HEK293T (cell line): Measurements from ENCODE around the gene ANP32A.

Experiments used
- CTCF ChIA-PET: fragments of 350-600 bp; formaldehyde crosslinking; extraction: SDS; loops from one replicate; lab custom pipeline; 2021; ENCODE audit warnings: antibody characterized with exemption, inconsistent platforms; lab: Yijun Ruan, JAX
- POLR2A ChIA-PET: fragments of 350-600 bp; formaldehyde crosslinking; extraction: SDS; loops from one replicate; lab custom pipeline; 2020; ENCODE audit warnings: antibody characterized with exemption, inconsistent platforms; lab: Yijun Ruan, JAX
- DNase-seq: peaks from one replicate; pipeline ENCODE4 v3.0.0; 2012; ENCODE audit warnings: mixed read lengths; ENCODE audit errors: extremely low spot score
- BHLHE40 ChIP-seq: fragments of 450-650 bp; IDR thresholded peaks from 2 replicates; pipeline ENCODE4 v1.6.1; 2016; ENCODE audit warnings: mild to moderate bottlenecking, moderate library complexity, borderline replicate concordance
- CTBP1 ChIP-seq: fragments of 450-650 bp; IDR thresholded peaks from 2 replicates; pipeline ENCODE4 v1.6.1; 2016; ENCODE audit warnings: borderline replicate concordance
- ELF4 ChIP-seq: fragments of 450-650 bp; IDR thresholded peaks from 2 replicates; pipeline ENCODE4 v1.6.1; 2017; ENCODE audit warnings: antibody characterized with exemption
- FOXA1 ChIP-seq: fragments of 450-650 bp; IDR thresholded peaks from 2 replicates; pipeline ENCODE4 v1.6.1; 2016; ENCODE audit warnings: mild to moderate bottlenecking
- FOXK2 ChIP-seq: fragments of 450-650 bp; IDR thresholded peaks from 2 replicates; pipeline ENCODE4 v1.6.1; 2016; ENCODE audit warnings: mild to moderate bottlenecking
- FOXM1 ChIP-seq: fragments of 450-650 bp; IDR thresholded peaks from 2 replicates; pipeline ENCODE4 v1.6.1; 2017; ENCODE audit warnings: mild to moderate bottlenecking, borderline replicate concordance
- HDGF ChIP-seq: fragments of 450-650 bp; IDR thresholded peaks from 2 replicates; pipeline ENCODE4 v1.6.1; 2017; ENCODE audit warnings: antibody characterized with exemption, borderline replicate concordance
- L3MBTL2 ChIP-seq: fragments of 450-650 bp; conservative IDR thresholded peaks from 2 replicates; pipeline ENCODE4 v1.6.1; 2016; ENCODE audit warnings: mild to moderate bottlenecking
- LEF1 ChIP-seq: fragments of 450-650 bp; IDR thresholded peaks from 2 replicates; pipeline ENCODE4 v1.6.1; 2017; ENCODE audit warnings: mild to moderate bottlenecking, borderline replicate concordance
- NFRKB ChIP-seq: fragments of 450-650 bp; IDR thresholded peaks from 2 replicates; pipeline ENCODE4 v1.6.1; 2016; ENCODE audit warnings: mild to moderate bottlenecking, moderate library complexity
- PKNOX1 ChIP-seq: fragments of 450-650 bp; IDR thresholded peaks from 2 replicates; pipeline ENCODE4 v1.6.1; 2016
- SP1 ChIP-seq: fragments of 450-650 bp; IDR thresholded peaks from 2 replicates; pipeline ENCODE4 v1.6.1; 2017
- SUZ12 ChIP-seq: fragments of 450-650 bp; IDR thresholded peaks from 2 replicates; pipeline ENCODE4 v1.6.1; 2016; ENCODE audit warnings: mild to moderate bottlenecking
- TARDBP ChIP-seq: fragments of 450-650 bp; IDR thresholded peaks from 2 replicates; pipeline ENCODE4 v1.6.1; 2016
- ZNF384 ChIP-seq: fragments of 450-650 bp; IDR thresholded peaks from 2 replicates; pipeline ENCODE4 v1.6.1; 2016

The ANP32A gene

DNA sequence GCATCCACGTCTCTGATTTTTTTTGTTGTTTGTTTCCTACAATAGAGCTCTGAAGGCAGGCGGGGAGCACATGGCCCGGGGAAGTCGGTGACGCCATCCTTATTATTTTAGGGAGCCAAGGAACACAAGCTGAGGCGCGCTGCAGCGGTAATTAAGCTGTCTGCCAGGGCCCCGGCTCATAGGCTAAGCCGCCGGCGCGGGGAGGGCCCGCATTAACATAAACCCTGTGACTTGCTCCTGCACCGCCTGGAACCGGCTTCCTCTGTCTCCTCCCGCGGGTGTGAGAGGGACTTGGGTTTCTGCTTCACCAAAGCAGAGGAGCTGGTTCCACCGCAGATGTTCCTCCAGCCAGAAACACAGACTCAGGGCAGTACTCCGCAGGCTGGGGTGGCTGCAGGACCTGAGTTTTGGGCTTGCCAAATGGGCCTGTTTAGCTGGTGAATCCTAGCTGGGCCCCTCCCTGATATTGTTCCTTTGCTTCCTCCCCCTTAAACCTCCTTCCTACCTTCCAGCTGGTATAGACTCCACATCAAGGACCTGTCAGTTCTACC is 25.3 kb downstream of the ANP32A start:
- peak; percentile 21 for DNase-seq
- POLR2A ChIA-PET: interaction anchor here (1.0 to 3.4 kb wide), 9 partner anchors 9 to 518 kb away, joined by 3 to 37 read pairs (median 4); partner anchors contain the start of genes ANP32A and FEM1B
- TF ChIP-seq TARDBP (no peak), PKNOX1 (0 out of 2 replicates have a peak, but pooled peaks have one; percentile 10)
- CTCF ChIA-PET: interaction anchor here (0.8 to 1.7 kb wide), 3 partner anchors 11 to 80 kb away, joined by 4 to 13 read pairs (median 4); no protein-coding TSS in a partner anchor

- POLR2A ChIA-PET: interaction anchor here (1.0 to 3.4 kb wide), 9 partner anchors 10 to 517 kb away, joined by 3 to 37 read pairs (median 4); partner anchors contain the start of genes ANP32A and FEM1B
- no peak for TF ChIP-seq FOXA1
- TF ChIP-seq PKNOX1: no peak
- TF ChIP-seq SP1: no peak
- no peak for TF ChIP-seq CTBP1
- no peak for TF ChIP-seq ELF4
These were observed 25.8 kb downstream of the ANP32A start for GRCh38 chr15:68794863-68795262.

DNA sequence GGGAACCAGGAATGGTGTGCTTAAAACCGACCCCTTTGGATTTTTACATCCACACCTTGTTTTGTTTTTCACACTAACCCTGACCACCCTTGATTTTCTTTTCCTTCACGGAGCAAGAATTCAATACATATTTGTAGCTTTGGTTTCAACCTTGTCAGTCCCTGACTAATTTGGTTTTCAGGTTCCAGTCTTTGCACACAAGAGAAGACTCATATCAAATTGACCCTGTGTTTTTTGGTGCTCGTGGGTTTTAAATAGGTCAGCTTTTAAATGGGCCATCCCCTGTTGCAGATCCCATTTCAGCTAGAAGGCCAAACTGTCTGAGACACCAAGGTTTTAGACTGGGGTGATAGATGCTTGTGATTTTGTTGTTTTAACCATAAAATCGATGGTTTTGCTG is 26.4 kb downstream of the ANP32A start:
- ChIA-PET POLR2A (interaction anchor here (0.7 to 3.4 kb wide), 6 partner anchors 10 to 82 kb away, joined by 3 to 37 read pairs (median 4); partner anchors contain the start of gene ANP32A), CTCF (interaction anchor here (0.5 to 1.1 kb wide), 5 partner anchors 12 to 120 kb away, joined by 3 to 10 read pairs (median 3); no protein-coding TSS in a partner anchor)
- DNase-seq: no peak
- TF ChIP-seq NFRKB: no peak

More at GRCh38 chr15:68794863-68795262, 25.8 kb downstream of the ANP32A start:
- CTCF ChIA-PET: interaction anchor here (0.5 to 1.7 kb wide), 6 partner anchors 13 to 121 kb away, joined by 3 to 13 read pairs (median 4); no protein-coding TSS in a partner anchor
- DNase-seq: no peak

- ChIA-PET CTCF (interaction anchor here (0.8 to 1.1 kb wide), 3 partner anchors 11 to 41 kb away, joined by 3 to 10 read pairs (median 3); no protein-coding TSS in a partner anchor), POLR2A (interaction anchor here (0.7 to 3.4 kb wide), 5 partner anchors 11 to 82 kb away, joined by 3 to 37 read pairs (median 3); partner anchors contain the start of gene ANP32A)
- TF ChIP-seq SP1: no peak
- TF ChIP-seq FOXM1: no peak
- no peak for TF ChIP-seq SUZ12
- TF ChIP-seq FOXK2: no peak
- no peak for TF ChIP-seq LEF1
- TF ChIP-seq L3MBTL2: no peak
- no peak for TF ChIP-seq BHLHE40
- TF ChIP-seq NFRKB: no peak
- no peak for TF ChIP-seq HDGF
- TF ChIP-seq CTBP1: no peak
- no peak for TF ChIP-seq ELF4
- TF ChIP-seq PKNOX1: no peak
These were observed 26.9 kb downstream of the ANP32A start for GRCh38 chr15:68793776-68794175.

DNA sequence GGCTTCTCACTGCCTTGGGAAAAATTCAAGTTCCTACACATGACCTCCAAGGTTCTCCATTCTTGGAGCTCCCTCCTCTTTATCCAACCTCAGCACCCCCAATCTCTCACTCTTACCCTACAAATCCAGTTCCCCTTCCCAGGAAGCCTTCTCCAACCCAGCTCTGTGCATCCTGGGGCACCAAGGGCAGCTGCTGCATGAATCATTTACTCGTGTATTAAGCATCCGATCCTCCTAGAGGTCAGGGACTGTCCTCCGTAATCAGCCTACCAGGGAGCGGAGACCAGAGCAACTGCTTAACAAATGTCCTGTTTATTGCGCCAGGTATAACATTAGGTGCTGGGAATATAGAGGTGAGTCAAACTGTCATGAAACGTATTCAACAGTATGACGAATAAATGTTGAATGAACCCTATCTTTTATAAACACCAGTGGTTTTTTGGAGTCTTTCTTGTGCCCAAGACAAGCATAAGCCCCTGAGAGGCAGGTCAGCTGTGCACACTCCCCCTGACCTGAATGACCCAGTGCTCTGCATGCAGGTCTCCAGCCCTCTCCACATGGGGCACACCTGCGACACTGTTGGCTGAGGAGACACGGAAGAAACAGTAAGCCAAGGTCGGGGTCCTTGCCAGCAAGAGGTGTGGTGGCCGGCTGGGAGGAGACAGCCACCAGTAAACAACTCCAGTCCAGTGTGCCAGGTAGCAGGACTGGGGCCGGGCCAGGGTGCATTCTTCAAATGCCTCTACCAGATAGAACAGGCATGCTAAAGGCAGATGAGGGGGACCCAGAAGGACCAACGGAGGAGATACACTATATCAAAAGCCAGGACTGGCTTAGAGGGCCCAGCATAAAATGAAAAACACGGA is 27.6 kb downstream of the ANP32A start:
- ChIA-PET CTCF (no interaction called here), POLR2A (interaction anchor here (0.9 to 3.4 kb wide), 3 partner anchors 21 to 28 kb away, joined by 3 to 37 read pairs (median 3); partner anchors contain the start of gene ANP32A)
- TF ChIP-seq TARDBP (no peak), FOXM1 (no peak), L3MBTL2 (no peak), SP1 (no peak), NFRKB (no peak), SUZ12 (no peak), HDGF (no peak), FOXA1 (no peak)
- no peak for DNase-seq

More at GRCh38 chr15:68793776-68794175, 26.9 kb downstream of the ANP32A start:
- DNase-seq: no peak

DNA sequence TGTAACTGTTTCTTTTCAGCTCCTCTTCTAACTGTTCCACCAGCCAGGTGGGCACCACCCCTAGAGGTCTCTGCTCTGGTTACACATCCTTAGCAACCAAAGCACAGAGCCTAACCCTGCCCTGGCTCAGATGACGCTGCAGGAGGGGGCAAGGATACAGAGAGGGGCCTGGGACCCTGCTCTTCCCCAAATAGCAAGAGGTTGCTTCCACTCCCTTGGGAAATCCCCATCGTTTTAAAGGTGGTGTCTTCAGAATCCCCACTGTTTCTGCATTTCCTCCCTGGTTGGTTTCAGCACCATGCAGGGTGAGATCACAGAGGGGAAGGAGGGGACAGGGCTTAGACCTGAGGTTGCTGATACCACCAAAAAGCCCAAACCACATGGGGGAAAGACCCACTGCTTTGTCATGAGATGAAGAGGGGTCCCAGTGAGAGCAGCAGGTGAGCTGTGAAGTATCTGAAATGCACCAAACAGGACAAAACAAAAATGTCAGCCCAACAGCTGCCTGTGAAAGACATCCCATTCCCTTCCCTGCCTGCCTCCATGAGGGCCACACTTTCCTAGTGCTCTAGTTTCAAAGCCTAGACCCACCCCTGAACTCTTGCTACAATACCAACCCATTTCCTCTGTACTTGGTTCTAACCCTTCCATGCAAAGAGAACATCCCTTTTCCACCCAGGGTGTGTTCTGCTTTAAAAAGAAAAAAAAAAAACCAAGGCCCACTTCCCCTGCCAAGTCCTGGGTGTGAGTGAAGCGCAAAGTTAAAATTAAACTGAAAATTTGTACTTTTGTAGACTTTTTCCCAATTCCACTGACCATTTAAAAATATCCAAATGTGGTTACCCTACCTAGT is 29.0 kb downstream of the ANP32A start:
- no peak for TF ChIP-seq ZNF384
- TF ChIP-seq FOXK2: no peak
- TF ChIP-seq SUZ12: no peak
- TF ChIP-seq NFRKB: no peak
- TF ChIP-seq LEF1: no peak
- no peak for TF ChIP-seq CTBP1
- no peak for TF ChIP-seq PKNOX1
- TF ChIP-seq L3MBTL2: no peak
- no peak for TF ChIP-seq BHLHE40
- TF ChIP-seq FOXA1: no peak
- TF ChIP-seq FOXM1: no peak
- no peak for TF ChIP-seq HDGF
- TF ChIP-seq TARDBP: no peak
- TF ChIP-seq ELF4: no peak
- ChIA-PET POLR2A (interaction anchor here (0.6 kb wide), 1 partner anchor 18 kb away, joined by 3 read pairs; no protein-coding TSS in a partner anchor), CTCF (no interaction called here)
- DNase-seq: no peak
